Prostate gland (tissue), 2 donors: ENCODE measurements around the gene FBXW8. TPM values are rescaled to one million over a fixed set of nuclear protein-coding genes. Genes with fewer than 3 reads are reported as not detected.

Experiments
- DNase-seq: peaks from one replicate; pipeline ENCODE4 v3.0.0-alpha.2; 2019; ENCODE audit warnings: low spot score
- H3K27ac ChIP-seq, 2 donors: fragments of 200-600 bp; sonication (generic); 2 replicates each; pipeline ENCODE4 v1.5.1; 2017 to 2019
- H3K27me3 ChIP-seq: fragments of 200-600 bp; sonication (generic); replicated peaks from 2 replicates; pipeline ENCODE4 v1.5.1; 2019; ENCODE audit not compliant: insufficient read depth
- H3K36me3 ChIP-seq, 2 donors: fragments of 200-600 bp; sonication (generic); 1 replicate in 1 of 2; 2 replicates in 1 of 2; pipeline versions ENCODE4 v1.5.1 to v1.8.1; 2017 to 2019
- H3K4me1 ChIP-seq: fragments of 200-600 bp; sonication (generic); replicated peaks from 2 replicates; pipeline ENCODE4 v1.5.1; 2019
- H3K4me3 ChIP-seq, 2 donors: fragments of 200-600 bp; sonication (generic); 2 replicates each; pipeline ENCODE4 v1.5.1; 2017 to 2019
- H3K9me3 ChIP-seq: fragments of 200-600 bp; sonication (generic); 2 replicates; pipeline ENCODE4 v1.5.1; 2017
- POLR2A ChIP-seq: fragments of 450-650 bp; IDR thresholded peaks from one replicate; pipeline ENCODE4 v1.6.1; 2016; ENCODE audit warnings: antibody characterized with exemption, mild to moderate bottlenecking
- POLR2AphosphoS5 ChIP-seq: sonication (generic); formaldehyde crosslinking; IDR thresholded peaks from one replicate; pipeline ENCODE4 v1.6.1; 2017; ENCODE audit warnings: antibody characterized with exemption
- WGBS: methylation state at CpG from one replicate; pipeline ENCODE4 v1.1.5; 2018; 5-methylcytosine and 5-hydroxymethylcytosine counted together
- intact Hi-C: fragments of 100-400 bp; cut with DNase I; formaldehyde crosslinking; loops from one replicate; pipeline ENCODE4 v1.14.2; 2022
- total RNA-seq, 2 donors: library from RNA; depleted of rRNA; stranded (reverse); fragments of >200 nt; gene quantifications; one replicate each; pipeline ENCODE4 v1.1.0, GENCODE V29; 2016
- TF ChIP-seq, protein P1 (sequence below), 4 experiments: fragments of 200-600 bp in 2 of 4; fragments of 450-650 bp in 2 of 4; sonication (generic) in 2 of 4; IDR thresholded peaks; 1 replicate in 3 of 4; 2 replicates in 1 of 4; pipeline ENCODE4 v1.5.1; 2016 to 2019; ENCODE audit warnings: antibody characterized with exemption in 4 of 4, mild to moderate bottlenecking in 2 of 4, moderate library complexity in 2 of 4

Gene FBXW8
- total RNA-seq, 2 donors from 2014 or later: 20.8 to 26.7 TPM

DNA sequence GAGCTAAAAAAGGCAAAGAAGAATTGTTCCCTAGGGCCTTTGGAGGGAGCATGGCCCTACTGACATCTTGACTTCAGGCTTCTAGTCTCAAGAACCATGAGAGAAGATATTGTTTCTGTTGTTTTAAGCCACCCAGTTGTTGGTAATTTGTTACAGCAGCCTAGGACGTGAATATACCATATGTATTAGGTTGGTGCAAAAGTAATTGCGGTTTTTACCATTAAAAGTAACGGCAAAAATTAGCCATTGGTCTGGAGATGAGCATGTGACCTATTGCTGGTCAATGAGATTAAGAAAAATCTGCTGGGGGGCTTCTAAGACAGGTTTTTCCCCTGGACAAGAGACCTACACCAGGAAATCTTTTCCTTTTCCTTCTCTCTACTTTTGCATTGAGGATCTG, 19.7 kb upstream of the FBXW8 start:
- H3K4me1 ChIP-seq: no peaks in the 10 kb centered on the region
- WGBS: 92% methylated on average over 3 of the region's 3 CpGs
- H3K4me3 ChIP-seq: no peak overlapping the region
- H3K27me3 ChIP-seq: no peaks in the 10 kb centered on the region
- TF ChIP-seq, protein P1, sequence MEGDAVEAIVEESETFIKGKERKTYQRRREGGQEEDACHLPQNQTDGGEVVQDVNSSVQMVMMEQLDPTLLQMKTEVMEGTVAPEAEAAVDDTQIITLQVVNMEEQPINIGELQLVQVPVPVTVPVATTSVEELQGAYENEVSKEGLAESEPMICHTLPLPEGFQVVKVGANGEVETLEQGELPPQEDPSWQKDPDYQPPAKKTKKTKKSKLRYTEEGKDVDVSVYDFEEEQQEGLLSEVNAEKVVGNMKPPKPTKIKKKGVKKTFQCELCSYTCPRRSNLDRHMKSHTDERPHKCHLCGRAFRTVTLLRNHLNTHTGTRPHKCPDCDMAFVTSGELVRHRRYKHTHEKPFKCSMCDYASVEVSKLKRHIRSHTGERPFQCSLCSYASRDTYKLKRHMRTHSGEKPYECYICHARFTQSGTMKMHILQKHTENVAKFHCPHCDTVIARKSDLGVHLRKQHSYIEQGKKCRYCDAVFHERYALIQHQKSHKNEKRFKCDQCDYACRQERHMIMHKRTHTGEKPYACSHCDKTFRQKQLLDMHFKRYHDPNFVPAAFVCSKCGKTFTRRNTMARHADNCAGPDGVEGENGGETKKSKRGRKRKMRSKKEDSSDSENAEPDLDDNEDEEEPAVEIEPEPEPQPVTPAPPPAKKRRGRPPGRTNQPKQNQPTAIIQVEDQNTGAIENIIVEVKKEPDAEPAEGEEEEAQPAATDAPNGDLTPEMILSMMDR (IDR thresholded peaks at IDR 0.05): no peak
- TF ChIP-seq POLR2AphosphoS5 (no peak), POLR2A (no peak)
- H3K36me3 ChIP-seq: no peaks in the 10 kb centered on the region
- intact Hi-C loops: no loop called here
- no peak for DNase-seq
- H3K9me3 ChIP-seq: no peaks in the 10 kb centered on the region
- no peak overlapping the region for H3K27ac ChIP-seq

DNA sequence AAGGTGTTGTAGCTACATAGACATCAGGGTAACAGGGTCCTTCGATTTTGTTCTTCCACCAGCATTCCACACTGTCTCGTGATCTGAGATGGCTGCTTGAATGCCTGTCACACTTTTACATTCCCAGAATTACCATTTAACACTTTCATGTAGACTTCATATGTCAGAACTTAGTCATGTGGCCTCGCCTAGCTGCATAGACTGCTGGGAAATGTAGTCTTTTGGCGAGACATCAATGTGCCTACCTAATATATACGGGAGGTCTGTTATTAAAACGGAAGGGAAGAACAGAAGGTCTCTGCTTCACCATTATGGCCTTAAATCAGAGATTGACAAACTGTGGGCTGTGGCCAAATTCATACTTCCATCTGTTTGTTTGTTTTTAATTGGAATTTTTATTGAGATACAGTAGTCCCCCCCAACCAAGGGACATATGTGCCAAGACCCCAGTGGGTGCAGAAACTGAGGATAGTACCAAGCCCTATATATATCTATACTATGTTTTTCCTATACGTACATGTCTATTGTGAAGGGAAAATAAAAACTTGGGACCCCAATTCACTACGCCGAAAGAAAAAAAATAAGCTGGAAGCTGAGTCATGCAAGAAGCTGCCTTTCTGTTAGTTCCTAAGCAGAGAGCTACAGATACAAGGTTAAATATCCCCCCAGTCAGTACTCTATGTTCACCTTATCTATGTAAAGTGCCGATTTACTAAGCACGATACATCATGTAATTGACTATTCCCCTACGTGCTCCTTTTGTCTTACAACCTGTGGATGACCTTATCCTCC, 18.2 kb upstream of the FBXW8 start:
- intact Hi-C loops: no loop called here
- H3K9me3 ChIP-seq: no peaks in the 10 kb centered on the region
- no peak for DNase-seq
- H3K36me3 ChIP-seq: no peaks in the 10 kb centered on the region
- TF ChIP-seq POLR2A (no peak), POLR2AphosphoS5 (no peak)
- TF ChIP-seq, protein P1 (IDR thresholded peaks at IDR 0.05): no peak
- H3K27me3 ChIP-seq: no peaks in the 10 kb centered on the region
- WGBS: 78% methylated on average over 12 of the region's 12 CpGs
- H3K27ac ChIP-seq: no peak overlapping the region
- no peaks in the 10 kb centered on the region for H3K4me1 ChIP-seq
- H3K4me3 ChIP-seq: no peak overlapping the region

DNA sequence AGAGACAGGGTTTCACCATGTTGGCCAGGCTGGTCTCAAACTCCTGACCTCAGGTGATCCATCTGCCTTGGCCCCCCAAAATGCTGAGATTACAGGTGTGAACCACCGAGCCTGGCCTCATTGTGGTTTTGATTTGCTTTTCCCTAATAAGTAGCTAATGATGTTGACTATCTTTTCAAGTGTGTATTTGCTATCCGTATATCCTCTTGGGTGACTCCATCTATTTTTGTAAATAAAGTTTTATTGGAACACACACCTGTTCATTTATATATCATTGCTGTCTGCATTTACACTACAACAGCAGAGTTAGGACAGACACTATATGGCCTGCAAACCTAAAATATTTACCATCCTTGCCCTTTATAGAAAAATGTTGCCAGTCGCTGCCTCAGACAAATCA, 15.8 kb upstream of the FBXW8 start:
- H3K4me3 ChIP-seq: no peak overlapping the region
- 68% methylated on average over 3 of the region's 3 CpGs for WGBS
- H3K27ac ChIP-seq: no peak overlapping the region
- no peaks in the 10 kb centered on the region for H3K27me3 ChIP-seq
- intact Hi-C loops: no loop called here
- no peak for TF ChIP-seq POLR2AphosphoS5
- TF ChIP-seq, protein P1 (IDR thresholded peaks at IDR 0.05): no peak
- TF ChIP-seq POLR2A: no peak
- no peaks in the 10 kb centered on the region for H3K36me3 ChIP-seq
- H3K9me3 ChIP-seq: no peaks in the 10 kb centered on the region
- DNase-seq: no peak
- no peaks in the 10 kb centered on the region for H3K4me1 ChIP-seq

DNA sequence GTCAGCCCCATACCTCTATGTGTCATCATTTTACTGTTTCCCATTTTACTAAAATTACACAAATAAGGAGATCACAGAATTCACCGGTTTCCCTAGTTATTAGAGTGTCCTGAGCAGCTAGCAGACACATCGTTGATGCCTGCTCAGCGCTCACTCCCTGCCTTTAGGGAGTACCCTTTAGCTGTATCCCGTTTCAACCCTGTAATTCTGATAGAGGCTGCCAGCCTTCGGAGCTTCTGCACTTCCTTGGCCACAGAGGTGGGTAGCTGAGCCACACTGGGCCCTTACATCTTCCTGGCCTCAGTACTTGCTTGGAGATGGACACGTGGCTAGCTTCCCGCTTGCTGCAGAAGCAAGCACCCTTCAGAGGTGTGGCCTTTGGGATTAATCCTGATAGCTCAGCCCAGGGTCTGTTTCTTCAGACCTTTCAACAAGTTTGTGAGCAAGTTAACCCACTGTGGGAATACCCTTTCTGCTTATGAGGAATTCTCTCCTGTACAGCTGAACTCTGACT, 14.3 kb upstream of the FBXW8 start:
- intact Hi-C loops: no loop called here
- WGBS: 63% methylated on average over 7 of the region's 7 CpGs
- TF ChIP-seq POLR2A: no peak
- TF ChIP-seq POLR2AphosphoS5: no peak
- TF ChIP-seq, protein P1 (IDR thresholded peaks at IDR 0.05): no peak
- H3K27me3 ChIP-seq: no peaks in the 10 kb centered on the region
- H3K9me3 ChIP-seq: no peaks in the 10 kb centered on the region
- no peaks in the 10 kb centered on the region for H3K4me1 ChIP-seq
- H3K36me3 ChIP-seq: no peaks in the 10 kb centered on the region
- H3K4me3 ChIP-seq: no peak overlapping the region
- no peak overlapping the region for H3K27ac ChIP-seq
- no peak for DNase-seq

DNA sequence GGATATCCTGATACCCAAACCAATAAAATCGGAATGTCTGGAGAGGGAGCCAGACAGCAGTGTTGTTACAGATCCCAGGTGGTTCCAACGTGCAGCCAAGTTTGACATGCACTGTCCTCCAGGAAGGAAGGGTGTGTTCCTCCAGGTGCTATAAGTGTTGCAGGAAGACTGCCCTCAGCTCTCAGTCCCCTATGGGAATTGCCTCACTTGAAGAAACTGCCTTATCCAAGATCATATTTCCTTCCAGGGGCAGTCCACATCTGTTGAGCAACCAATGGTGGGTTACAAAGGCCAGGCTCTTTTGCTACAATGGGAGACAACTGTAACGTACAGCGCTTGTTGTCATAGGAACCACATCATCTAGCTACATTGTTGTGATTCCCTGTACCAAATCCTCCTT, 13.3 kb upstream of the FBXW8 start:
- Histone ChIP-seq H3K27me3 (no peaks in the 10 kb centered on the region), H3K36me3 (no peaks in the 10 kb centered on the region), H3K27ac (no peak overlapping the region), H3K4me1 (no peaks in the 10 kb centered on the region), H3K9me3 (no peaks in the 10 kb centered on the region), H3K4me3 (no peak overlapping the region)
- DNase-seq: no peak
- intact Hi-C loops: no loop called here
- WGBS: 72% methylated on average over 4 of the region's 4 CpGs
- TF ChIP-seq, protein P1 (IDR thresholded peaks at IDR 0.05): no peak
- no peak for TF ChIP-seq POLR2AphosphoS5
- TF ChIP-seq POLR2A: no peak
